H9 (cell line): ENCODE results near the gene TMEM121. TPM values are rescaled to one million over a fixed set of nuclear protein-coding genes. Genes with fewer than 3 reads are reported as not detected.

Experiments used
- DNase-seq: peaks from one replicate; pipeline ENCODE4 v3.0.0-alpha.2; 2017
- H2AFZ ChIP-seq: one replicate; pipeline ENCODE4 v1.6.1; 2013; ENCODE audit warnings: mild to moderate bottlenecking, low read length, control low read depth, moderate library complexity
- H2AK5ac ChIP-seq: 2 replicates; pipeline ENCODE4 v1.6.1; 2013; ENCODE audit warnings: low read length, control low read depth, mixed read lengths; ENCODE audit not compliant: insufficient read length
- H2BK120ac ChIP-seq: one replicate; pipeline ENCODE4 v1.6.1; 2013; ENCODE audit warnings: low read depth, mild to moderate bottlenecking, low read length, control low read depth, inconsistent platforms; ENCODE audit not compliant: poor library complexity, severe bottlenecking
- H2BK12ac ChIP-seq: 2 replicates; pipeline ENCODE4 v1.6.1; 2013; ENCODE audit warnings: low read length, control low read depth, mixed read lengths, low read depth; ENCODE audit not compliant: insufficient read length
- H2BK15ac ChIP-seq: 2 replicates; pipeline ENCODE4 v1.6.1; 2013; ENCODE audit warnings: low read depth, low read length, control low read depth
- H2BK20ac ChIP-seq: one replicate; pipeline ENCODE4 v1.6.1; 2013; ENCODE audit warnings: low read depth, mild to moderate bottlenecking, low read length, control low read depth, inconsistent platforms; ENCODE audit not compliant: poor library complexity, severe bottlenecking
- H2BK5ac ChIP-seq: 2 replicates; pipeline ENCODE4 v1.6.1; 2013; ENCODE audit warnings: low read length, control low read depth, mixed read lengths; ENCODE audit not compliant: insufficient read length
- H3K14ac ChIP-seq: 2 replicates; pipeline ENCODE4 v1.6.1; 2013; ENCODE audit warnings: low read length, control low read depth; ENCODE audit not compliant: insufficient read depth
- H3K18ac ChIP-seq: 2 replicates; pipeline ENCODE4 v1.6.1; 2013; ENCODE audit warnings: low read depth, mild to moderate bottlenecking, mixed read lengths, low read length, control low read depth; ENCODE audit not compliant: insufficient read length
- H3K23ac ChIP-seq: 2 replicates; pipeline ENCODE4 v1.6.1; 2013; ENCODE audit warnings: low read length, control low read depth, mixed read lengths, low read depth; ENCODE audit not compliant: insufficient read length
- H3K23me2 ChIP-seq: 2 replicates; pipeline ENCODE4 v1.6.1; 2013; ENCODE audit warnings: low read depth, mild to moderate bottlenecking, mixed read lengths, low read length, control low read depth; ENCODE audit not compliant: insufficient read length, poor library complexity, severe bottlenecking
- H3K27ac ChIP-seq: 2 replicates; pipeline ENCODE4 v1.5.1; 2013; ENCODE audit warnings: low read length, control low read depth, mixed read lengths, low read depth; ENCODE audit not compliant: insufficient read length
- H3K27me3 ChIP-seq: 2 replicates; pipeline ENCODE4 v1.6.1; 2013; ENCODE audit warnings: low read length, control low read depth, inconsistent platforms; ENCODE audit not compliant: insufficient read depth
- H3K4ac ChIP-seq: 2 replicates; pipeline ENCODE4 v1.6.1; 2013; ENCODE audit warnings: low read depth, mild to moderate bottlenecking, control low read depth, inconsistent platforms, low read length, moderate library complexity
- H3K4me1 ChIP-seq: 2 replicates; pipeline ENCODE4 v1.6.1; 2013; ENCODE audit warnings: low read length, control low read depth, inconsistent platforms; ENCODE audit not compliant: insufficient read depth
- H3K4me2 ChIP-seq: 2 replicates; pipeline ENCODE4 v1.6.1; 2013; ENCODE audit warnings: low read length, control low read depth, mixed read lengths; ENCODE audit not compliant: insufficient read length, insufficient read depth
- H3K56ac ChIP-seq: 2 replicates; pipeline ENCODE4 v1.6.1; 2013; ENCODE audit warnings: low read depth, mild to moderate bottlenecking, mixed read lengths, low read length, control low read depth; ENCODE audit not compliant: insufficient read length
- H3K79me1 ChIP-seq: 2 replicates; pipeline ENCODE4 v1.6.1; 2013; ENCODE audit warnings: low read depth, mild to moderate bottlenecking, moderate library complexity, low read length, control low read depth, inconsistent platforms; ENCODE audit not compliant: insufficient read depth, poor library complexity, severe bottlenecking
- H3K79me2 ChIP-seq: 2 replicates; pipeline ENCODE4 v1.6.1; 2013; ENCODE audit warnings: low read length, control low read depth, inconsistent platforms; ENCODE audit not compliant: insufficient read depth
- H3K9ac ChIP-seq: 2 replicates; pipeline ENCODE4 v1.6.1; 2013; ENCODE audit warnings: low read length, control low read depth, mixed read lengths; ENCODE audit not compliant: insufficient read length; ENCODE audit errors: extremely low read depth
- H3K9me3 ChIP-seq: one replicate; pipeline ENCODE4 v1.6.1; 2013; ENCODE audit warnings: low read depth, low read length, inconsistent platforms; ENCODE audit not compliant: control insufficient read depth
- H3T11ph ChIP-seq: one replicate; pipeline ENCODE4 v1.6.1; 2013; ENCODE audit warnings: mild to moderate bottlenecking, low read length, control low read depth, inconsistent platforms
- H4K20me1 ChIP-seq: one replicate; pipeline ENCODE4 v1.6.1; 2013; ENCODE audit not compliant: control insufficient read depth, insufficient read length, insufficient read depth
- H4K5ac ChIP-seq: 2 replicates; pipeline ENCODE4 v1.6.1; 2013; ENCODE audit warnings: low read depth, mild to moderate bottlenecking, mixed read lengths, low read length, control low read depth; ENCODE audit not compliant: insufficient read length
- H4K8ac ChIP-seq: replicated peaks from 2 replicates; pipeline ENCODE4 v1.6.1; 2013; ENCODE audit warnings: low read length, control low read depth, mixed read lengths, low read depth; ENCODE audit not compliant: insufficient read length
- H4K91ac ChIP-seq: 2 replicates; pipeline ENCODE4 v1.6.1; 2013; ENCODE audit warnings: low read depth, mild to moderate bottlenecking, moderate library complexity, mixed read lengths, low read length, control low read depth; ENCODE audit not compliant: insufficient read length
- H3K27ac Mint-ChIP-seq, 3 experiments: 2 replicates in 2 of 3; 3 replicates in 1 of 3; pipeline ENCODE4 v1.8.0; 2020 to 2021; ENCODE audit warnings: mixed read lengths in 3 of 3, mild to moderate bottlenecking in 1 of 3, moderate library complexity in 1 of 3
- H3K27me3 Mint-ChIP-seq: 2 replicates; pipeline ENCODE4 v1.8.0; 2021; ENCODE audit warnings: low read depth, mild to moderate bottlenecking, moderate library complexity, mixed read lengths
- H3K36me3 Mint-ChIP-seq, 3 experiments: 2 replicates in 2 of 3; 3 replicates in 1 of 3; pipeline ENCODE4 v1.8.0; 2020 to 2021; ENCODE audit warnings: low read depth in 3 of 3, mixed read lengths in 3 of 3; ENCODE audit not compliant: insufficient read depth in 1 of 3
- H3K4me1 Mint-ChIP-seq, 2 experiments: 2 replicates each; pipeline ENCODE4 v1.8.0; 2020; ENCODE audit warnings: mixed read lengths in 2 of 2
- H3K4me3 Mint-ChIP-seq, 2 experiments: 2 replicates in 1 of 2; 3 replicates in 1 of 2; pipeline ENCODE4 v1.8.0; 2020 to 2021; ENCODE audit warnings: mild to moderate bottlenecking in 2 of 2, mixed read lengths in 2 of 2, moderate library complexity in 1 of 2
- H3K9me3 Mint-ChIP-seq, 2 experiments: 2 replicates in 1 of 2; 3 replicates in 1 of 2; pipeline ENCODE4 v1.8.0; 2020; ENCODE audit warnings: mild to moderate bottlenecking in 2 of 2, mixed read lengths in 2 of 2, moderate library complexity in 1 of 2
- WGBS: extraction: QIAGEN DNeasy Blood & Tissue Kit; methylation state at CpG from one replicate; pipeline ENCODE4 v1.1.7; 2013; ENCODE audit warnings: missing lambda C conversion rate, low lambda C conversion rate, mixed read lengths; ENCODE audit not compliant: insufficient read length; ENCODE audit errors: extremely low coverage; 5-methylcytosine and 5-hydroxymethylcytosine counted together
- total RNA-seq: library from RNA; stranded (reverse); gene quantifications from 2 replicates; pipeline ENCODE4 v1.2.1, GENCODE V29; 2021
- TF ChIP-seq, protein P1 (sequence below): fragments of 200-600 bp; sonication (generic); conservative IDR thresholded peaks from 3 replicates; pipeline ENCODE4 v1.8.0; 2021; ENCODE audit warnings: antibody characterized with exemption, mild to moderate bottlenecking

TMEM121 gene
- total RNA-seq, 1 experiment from 2014 or later: 2.6 TPM

DNA sequence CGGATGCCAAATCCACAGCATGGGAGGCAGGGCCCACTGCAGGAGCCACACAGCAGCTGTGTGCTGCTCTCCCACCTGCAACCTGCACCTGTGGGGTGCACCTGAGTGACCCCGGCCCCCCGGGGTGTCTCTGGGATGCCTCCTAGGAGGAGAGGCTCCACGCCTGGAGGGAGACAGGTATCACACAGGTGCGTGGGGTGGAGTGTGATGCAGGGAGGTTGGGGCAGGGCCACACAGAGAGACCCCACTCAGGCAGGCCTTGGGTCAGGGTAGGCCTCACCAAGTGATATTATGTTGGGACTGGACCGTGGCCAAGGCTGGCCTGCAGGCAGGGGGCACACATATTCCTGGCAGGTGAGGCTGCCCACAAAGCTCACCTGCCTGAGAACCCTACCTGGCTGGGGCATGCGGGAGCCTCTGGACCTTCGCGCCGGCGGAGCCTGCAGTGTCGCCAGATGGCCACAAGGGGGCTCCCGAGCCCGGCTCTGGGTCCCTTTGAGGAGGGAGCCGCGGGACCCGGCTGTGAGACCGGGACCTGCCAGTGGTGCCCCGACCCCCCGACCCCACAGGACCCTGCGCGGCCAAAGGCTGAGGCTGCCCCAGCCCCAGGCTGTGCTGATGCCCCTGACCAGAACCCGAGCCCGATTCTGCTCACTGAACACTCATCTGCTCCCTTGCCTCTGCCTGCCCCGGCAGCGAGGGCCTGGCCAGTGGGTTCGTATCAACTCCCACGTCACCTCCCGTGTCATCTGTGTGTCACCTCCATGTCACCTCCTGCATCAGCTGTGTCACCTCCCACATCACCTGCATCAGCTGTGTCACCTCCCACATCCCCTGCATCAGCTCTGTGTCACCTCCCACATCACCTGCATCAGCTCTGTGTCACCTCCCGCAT, 11.4 kb downstream of the TMEM121 start:
- peaks cover 21% of the 10 kb centered on the region for H3K27me3 Mint-ChIP-seq
- Histone ChIP-seq H3K4me1 (no peaks in the 10 kb centered on the region), H2BK5ac (no peak overlapping the region), H3K27me3 (no peaks in the 10 kb centered on the region), H4K5ac (no peak overlapping the region), H3K23ac (no peak overlapping the region), H2BK12ac (no peak overlapping the region), H2BK120ac (no peak overlapping the region), H3K4ac (no peak overlapping the region), H4K20me1 (no peaks in the 10 kb centered on the region), H3K4me2 (no peak overlapping the region), H3K56ac (no peak overlapping the region), H4K91ac (no peak overlapping the region), H3K27ac (no peak overlapping the region), H4K8ac (no peak overlapping the region), H2BK20ac (no peak overlapping the region), H3K79me1 (no peaks in the 10 kb centered on the region), H2AFZ (no peak overlapping the region), H3K9me3 (peaks cover 19% of the 10 kb centered on the region), H3T11ph (no peak overlapping the region), H2AK5ac (no peak overlapping the region), H3K14ac (no peak overlapping the region), H3K23me2 (no peaks in the 10 kb centered on the region), H2BK15ac (no peak overlapping the region), H3K18ac (no peak overlapping the region), H3K9ac (no peak overlapping the region), H3K79me2 (no peaks in the 10 kb centered on the region)
- peaks cover 31 to 88% of the 10 kb centered on the region in 2 experiments for H3K9me3 Mint-ChIP-seq
- no peak overlapping the region for H3K27ac Mint-ChIP-seq
- TF ChIP-seq, protein P1, sequence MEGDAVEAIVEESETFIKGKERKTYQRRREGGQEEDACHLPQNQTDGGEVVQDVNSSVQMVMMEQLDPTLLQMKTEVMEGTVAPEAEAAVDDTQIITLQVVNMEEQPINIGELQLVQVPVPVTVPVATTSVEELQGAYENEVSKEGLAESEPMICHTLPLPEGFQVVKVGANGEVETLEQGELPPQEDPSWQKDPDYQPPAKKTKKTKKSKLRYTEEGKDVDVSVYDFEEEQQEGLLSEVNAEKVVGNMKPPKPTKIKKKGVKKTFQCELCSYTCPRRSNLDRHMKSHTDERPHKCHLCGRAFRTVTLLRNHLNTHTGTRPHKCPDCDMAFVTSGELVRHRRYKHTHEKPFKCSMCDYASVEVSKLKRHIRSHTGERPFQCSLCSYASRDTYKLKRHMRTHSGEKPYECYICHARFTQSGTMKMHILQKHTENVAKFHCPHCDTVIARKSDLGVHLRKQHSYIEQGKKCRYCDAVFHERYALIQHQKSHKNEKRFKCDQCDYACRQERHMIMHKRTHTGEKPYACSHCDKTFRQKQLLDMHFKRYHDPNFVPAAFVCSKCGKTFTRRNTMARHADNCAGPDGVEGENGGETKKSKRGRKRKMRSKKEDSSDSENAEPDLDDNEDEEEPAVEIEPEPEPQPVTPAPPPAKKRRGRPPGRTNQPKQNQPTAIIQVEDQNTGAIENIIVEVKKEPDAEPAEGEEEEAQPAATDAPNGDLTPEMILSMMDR: peak; percentile 88
- peak; percentile 52 for DNase-seq
- peaks cover 0 to 6% (median 0%) of the 10 kb centered on the region in 3 experiments; a peak in 3 of 7 replicates for H3K36me3 Mint-ChIP-seq
- H3K4me1 Mint-ChIP-seq: no peaks in the 10 kb centered on the region
- WGBS: no CpG with 5 or more reads among the region's 30 CpGs
- H3K4me3 Mint-ChIP-seq: no peak overlapping the region; a peak in 1 of 5 replicates
